Subcutaneous adipose tissue (tissue), 4 donors: ENCODE measurements around the gene PRSS2. TPM values are rescaled to one million over a fixed set of nuclear protein-coding genes. Genes with fewer than 3 reads are reported as not detected.

Experiments used
- CTCF ChIP-seq: fragments of 450-650 bp; IDR thresholded peaks from one replicate; pipeline ENCODE4 v1.5.1; 2016; ENCODE audit warnings: low read depth, mild to moderate bottlenecking, control low read depth, antibody characterized with exemption, moderate library complexity
- total RNA-seq, 4 donors: library from RNA; depleted of rRNA; stranded (reverse); fragments of >200 nt; gene quantifications; one replicate each; pipeline ENCODE4 v1.1.0, GENCODE V29; 2016

Gene PRSS2
- total RNA-seq, 4 donors from 2014 or later = not detected

GRCh38 chr7:142754681-142755575 lies 15.8 kb upstream of the PRSS2 start:
- no peak for TF ChIP-seq CTCF

GRCh38 chr7:142759433-142759832 lies 11.3 kb upstream of the PRSS2 start:
- no peak for TF ChIP-seq CTCF

GRCh38 chr7:142760071-142760642 lies 10.6 kb upstream of the PRSS2 start:
- no peak for TF ChIP-seq CTCF

- no peak for TF ChIP-seq CTCF
Observed at GRCh38 chr7:142762104-142762503, 8.7 kb upstream of the PRSS2 start.

DNA sequence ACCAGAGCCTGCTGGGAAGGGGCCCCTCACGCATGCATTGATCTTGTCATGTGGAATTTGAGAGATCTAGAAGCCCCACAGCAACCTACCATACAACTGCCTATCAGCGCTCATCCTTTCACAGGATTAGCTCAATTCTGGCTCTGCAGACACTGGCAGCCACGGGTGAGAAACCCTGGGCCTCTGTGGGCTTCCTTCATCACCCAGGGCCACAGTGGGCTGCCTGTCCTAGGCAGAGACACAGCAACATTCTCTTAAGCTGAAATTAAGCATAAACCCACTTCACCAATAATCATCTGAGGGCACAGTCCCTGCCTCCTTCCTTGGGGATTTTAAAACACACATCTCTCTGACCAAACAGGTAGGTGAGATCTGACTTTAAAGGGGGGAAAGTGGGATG lies 3.3 kb upstream of the PRSS2 start:
- no peak for TF ChIP-seq CTCF

- TF ChIP-seq CTCF = no peak
Observed at GRCh38 chr7:142767861-142768260, 2.9 kb upstream of the PRSS2 start.

DNA sequence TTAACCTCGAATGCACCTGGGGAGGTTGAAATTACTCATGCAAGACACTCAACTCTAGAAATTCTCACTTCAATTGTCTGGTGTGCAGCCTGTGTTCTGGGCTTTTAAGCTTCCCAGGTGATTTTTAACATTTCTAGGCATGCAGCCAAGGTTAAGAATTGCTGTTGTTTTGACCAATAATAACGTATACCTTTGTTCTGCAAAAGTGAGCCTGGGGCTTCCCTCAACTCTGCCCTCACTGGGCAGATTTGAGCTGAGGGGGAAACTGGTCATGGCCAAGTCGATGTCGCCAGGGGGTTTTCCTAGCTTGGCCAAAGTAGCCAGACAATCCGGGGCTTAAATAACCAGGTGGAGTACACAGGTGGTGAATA lies 568 bp downstream of the PRSS2 start:
- no peak for TF ChIP-seq CTCF
